ENCODE measurements around the gene ZNF254. TPM values are rescaled to one million over a fixed set of nuclear protein-coding genes. Genes with fewer than 3 reads are reported as not detected.

ZNF254 gene
- polyA plus RNA-seq, 1 of the 3 experiments (the other 2 are of a cell fraction) = 3.1 TPM

Other genes starting within 250 kb of the ZNF254 start
- 3.4 and 4.3 TPM in 2 replicates for gene ZNF726, start 172.3 kb upstream of the ZNF254 start, polyA plus RNA-seq (2012; rRNA removed)

Data from SK-N-SH (cell line).